Measurements from ENCODE around the gene SAMD4A. TPM values are rescaled to one million over a fixed set of nuclear protein-coding genes. Genes with fewer than 3 reads are reported as not detected.
A peak's percentile ranks its signal among the peaks of the same experiment; 100 is the strongest.

The SAMD4A gene
- total RNA-seq, 1 experiment from 2014 or later: 77.2 TPM

DNA sequence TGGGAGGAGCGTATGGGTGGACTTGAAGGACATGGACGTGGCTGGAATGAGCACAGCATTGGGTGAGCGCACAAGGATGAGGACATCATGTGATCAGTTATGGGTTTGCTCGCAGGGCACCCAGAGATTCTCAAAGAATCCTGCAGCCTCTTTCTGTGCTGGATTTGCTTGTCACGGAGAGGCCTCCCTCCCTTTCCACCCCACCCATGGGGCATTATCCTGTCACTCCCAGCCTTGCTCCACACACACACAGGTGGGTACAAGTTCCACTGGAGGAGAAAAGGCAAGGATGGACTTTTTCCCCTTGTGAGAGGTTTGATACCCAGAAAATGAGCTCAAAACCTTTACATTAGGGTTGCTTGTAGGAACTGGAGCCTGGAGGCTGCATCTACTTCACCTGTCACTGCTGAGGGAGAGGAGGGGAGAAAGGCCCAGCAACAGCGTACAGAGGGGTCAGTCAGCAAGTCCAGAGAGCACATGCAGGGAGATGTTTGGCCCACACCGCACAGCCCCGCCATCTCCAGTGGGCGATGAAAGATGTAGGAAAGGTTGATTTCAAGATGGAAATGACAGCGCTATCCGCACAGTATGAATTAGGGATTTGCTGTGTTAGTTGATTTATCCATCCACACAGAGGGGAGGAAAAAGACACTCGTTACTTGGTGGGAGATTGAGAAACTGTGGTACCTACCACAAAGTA, 223.0 kb downstream of the SAMD4A start:
- Histone ChIP-seq H3K79me2 (ENCODE audit: low read length) (peaks cover 15% of the 10 kb centered on the region), H3K27ac (ENCODE audit: low read length) (peak overlapping the region; percentile 97), H3K36me3 (ENCODE audit: insufficient read depth, low read length) (peaks cover 75% of the 10 kb centered on the region), H4K20me1 (ENCODE audit: insufficient read depth, low read depth, low read length) (no peaks in the 10 kb centered on the region), H3K27me3 (ENCODE audit: low read length) (no peaks in the 10 kb centered on the region), H3K4me3 (ENCODE audit: low read length) (no peak overlapping the region), H3K4me2 (ENCODE audit: low read depth, low read length, poor library complexity, severe bottlenecking) (no peak overlapping the region), H3K9me2 (replicated peaks; ENCODE audit: insufficient read depth, low read length) (no peaks in the 10 kb centered on the region), H3K4me1 (ENCODE audit: low read length) (peaks cover 75% of the 10 kb centered on the region), H2AFZ (ENCODE audit: low read length) (no peak overlapping the region), H3K9me3 (ENCODE audit: low read length) (peaks cover 6% of the 10 kb centered on the region), H3K9ac (ENCODE audit: low read length) (peak overlapping the region; percentile 11; the same call in 1 of the 2 replicates)
- DNase-seq: no peak

DNA sequence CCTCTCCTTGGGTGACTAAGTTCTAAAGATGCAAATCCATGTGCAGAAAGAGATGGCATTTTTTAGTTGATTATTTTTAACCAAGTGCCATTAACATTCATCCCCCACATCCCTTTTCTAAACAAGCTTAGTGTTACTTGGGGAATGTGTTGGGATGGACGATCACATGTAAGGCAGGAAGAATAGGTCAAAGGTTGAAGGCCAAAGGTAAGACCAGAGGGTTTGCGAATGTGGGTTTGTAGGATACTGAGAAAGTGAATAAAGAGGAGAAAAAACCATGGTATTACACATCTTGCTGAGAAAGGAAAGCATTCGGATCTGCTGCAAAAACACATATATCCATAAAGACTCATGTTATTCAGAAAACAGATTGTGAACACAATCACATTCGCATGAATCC, 224.1 kb downstream of the SAMD4A start:
- no peak overlapping the region for H2AFZ ChIP-seq (ENCODE audit: low read length)
- H3K4me2 ChIP-seq (ENCODE audit: low read depth, low read length, poor library complexity, severe bottlenecking): peak overlapping the region; percentile 21
- peaks cover 6% of the 10 kb centered on the region for H3K9me3 ChIP-seq (ENCODE audit: low read length)
- H3K4me1 ChIP-seq (ENCODE audit: low read length): peaks cover 64% of the 10 kb centered on the region
- no peaks in the 10 kb centered on the region for H3K9me2 ChIP-seq (replicated peaks; ENCODE audit: insufficient read depth, low read length)
- DNase-seq: no peak
- H3K4me3 ChIP-seq (ENCODE audit: low read length): no peak overlapping the region
- H3K36me3 ChIP-seq (ENCODE audit: insufficient read depth, low read length): peaks cover 82% of the 10 kb centered on the region
- H4K20me1 ChIP-seq (ENCODE audit: insufficient read depth, low read depth, low read length): no peaks in the 10 kb centered on the region
- no peaks in the 10 kb centered on the region for H3K27me3 ChIP-seq (ENCODE audit: low read length)
- peak overlapping the region; percentile 97 for H3K27ac ChIP-seq (ENCODE audit: low read length)
- no peak overlapping the region; the same call in 1 of the 2 replicates for H3K9ac ChIP-seq (ENCODE audit: low read length)
- peaks cover 15% of the 10 kb centered on the region for H3K79me2 ChIP-seq (ENCODE audit: low read length)

DNA sequence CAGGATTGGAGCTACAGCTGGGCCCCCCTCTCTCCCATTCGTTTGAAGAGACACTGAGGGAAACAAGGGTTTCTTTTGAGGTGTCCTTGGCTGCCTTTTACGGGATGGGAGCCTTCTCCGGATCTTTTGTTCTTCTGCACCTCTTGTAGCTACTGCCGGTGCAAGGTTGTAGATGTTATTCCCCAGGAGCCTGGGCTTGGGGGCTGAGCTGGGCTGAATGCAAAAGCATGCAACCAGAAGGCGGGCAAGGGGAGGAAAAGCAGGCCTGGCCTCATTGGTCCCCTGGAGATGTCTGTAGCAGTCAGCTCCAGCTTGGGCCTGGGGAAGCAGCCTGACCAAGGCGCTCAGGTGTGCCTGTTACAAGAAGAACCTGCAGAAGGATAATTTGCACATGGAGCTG, 225.4 kb downstream of the SAMD4A start:
- H3K9me2 ChIP-seq (replicated peaks; ENCODE audit: insufficient read depth, low read length): no peaks in the 10 kb centered on the region
- H3K27me3 ChIP-seq (ENCODE audit: low read length): no peaks in the 10 kb centered on the region
- no peak overlapping the region for H3K4me3 ChIP-seq (ENCODE audit: low read length)
- H4K20me1 ChIP-seq (ENCODE audit: insufficient read depth, low read depth, low read length): no peaks in the 10 kb centered on the region
- peak overlapping the region; percentile 97 for H3K27ac ChIP-seq (ENCODE audit: low read length)
- H2AFZ ChIP-seq (ENCODE audit: low read length): no peak overlapping the region
- H3K9ac ChIP-seq (ENCODE audit: low read length): no peak overlapping the region; the same call in 1 of the 2 replicates
- no peak overlapping the region for H3K4me2 ChIP-seq (ENCODE audit: low read depth, low read length, poor library complexity, severe bottlenecking)
- peaks cover 14% of the 10 kb centered on the region for H3K79me2 ChIP-seq (ENCODE audit: low read length)
- peaks cover 67% of the 10 kb centered on the region for H3K4me1 ChIP-seq (ENCODE audit: low read length)
- H3K9me3 ChIP-seq (ENCODE audit: low read length): peaks cover 6% of the 10 kb centered on the region
- no peak for DNase-seq
- peaks cover 81% of the 10 kb centered on the region for H3K36me3 ChIP-seq (ENCODE audit: insufficient read depth, low read length)

DNA sequence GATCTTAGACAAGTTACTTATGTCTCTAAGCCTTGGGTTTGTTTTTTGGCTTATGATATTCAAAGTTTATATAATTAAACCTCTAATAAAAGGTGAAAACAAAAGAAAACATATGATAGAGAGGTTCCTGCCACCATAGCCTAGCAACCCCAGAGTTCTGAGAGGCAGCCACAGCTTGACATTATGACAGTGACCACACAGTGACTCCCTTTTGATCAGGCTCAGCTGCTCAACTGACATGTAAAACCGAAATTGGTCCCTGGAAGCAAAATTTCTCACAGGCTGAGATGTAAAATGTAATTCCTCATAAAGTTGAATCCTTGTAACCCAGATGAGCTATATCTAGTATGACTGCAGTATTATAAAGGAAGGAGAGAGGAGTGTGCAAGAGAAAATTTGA, 227.2 kb downstream of the SAMD4A start:
- peaks cover 66% of the 10 kb centered on the region for H3K4me1 ChIP-seq (ENCODE audit: low read length)
- H3K79me2 ChIP-seq (ENCODE audit: low read length): no peaks in the 10 kb centered on the region
- H3K27me3 ChIP-seq (ENCODE audit: low read length): no peaks in the 10 kb centered on the region
- no peaks in the 10 kb centered on the region for H4K20me1 ChIP-seq (ENCODE audit: insufficient read depth, low read depth, low read length)
- H3K27ac ChIP-seq (ENCODE audit: low read length): peak overlapping the region; percentile 60
- no peak for DNase-seq
- H2AFZ ChIP-seq (ENCODE audit: low read length): no peak overlapping the region
- no peaks in the 10 kb centered on the region for H3K9me2 ChIP-seq (replicated peaks; ENCODE audit: insufficient read depth, low read length)
- H3K9ac ChIP-seq (ENCODE audit: low read length): no peak overlapping the region
- no peak overlapping the region for H3K4me2 ChIP-seq (ENCODE audit: low read depth, low read length, poor library complexity, severe bottlenecking)
- no peak overlapping the region for H3K4me3 ChIP-seq (ENCODE audit: low read length)
- H3K36me3 ChIP-seq (ENCODE audit: insufficient read depth, low read length): peaks cover 62% of the 10 kb centered on the region
- peaks cover 6% of the 10 kb centered on the region for H3K9me3 ChIP-seq (ENCODE audit: low read length)

DNA sequence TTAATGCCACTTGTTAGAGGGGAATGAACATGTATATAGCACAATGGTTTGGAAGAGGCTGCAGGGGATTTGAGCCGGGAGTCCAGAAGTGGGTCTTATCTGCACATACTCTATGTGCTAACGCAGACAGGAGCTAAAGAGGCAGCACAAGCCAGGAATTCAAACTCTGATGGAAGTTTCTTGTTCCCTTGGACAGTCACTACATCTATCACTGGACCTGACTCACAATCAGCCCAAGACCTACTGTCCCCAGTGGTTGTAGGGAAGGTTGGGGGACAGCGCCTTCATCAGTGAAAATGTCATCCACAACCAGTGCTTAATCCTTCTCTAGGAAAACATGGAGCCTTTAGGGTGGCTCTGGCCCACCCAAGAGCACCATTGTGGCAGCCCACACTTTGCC, 227.9 kb downstream of the SAMD4A start:
- no peak overlapping the region for H3K4me2 ChIP-seq (ENCODE audit: low read depth, low read length, poor library complexity, severe bottlenecking)
- H4K20me1 ChIP-seq (ENCODE audit: insufficient read depth, low read depth, low read length): no peaks in the 10 kb centered on the region
- no peak overlapping the region for H3K4me3 ChIP-seq (ENCODE audit: low read length)
- H3K9me2 ChIP-seq (replicated peaks; ENCODE audit: insufficient read depth, low read length): no peaks in the 10 kb centered on the region
- peaks cover 56% of the 10 kb centered on the region for H3K36me3 ChIP-seq (ENCODE audit: insufficient read depth, low read length)
- peaks cover 6% of the 10 kb centered on the region for H3K9me3 ChIP-seq (ENCODE audit: low read length)
- H3K79me2 ChIP-seq (ENCODE audit: low read length): no peaks in the 10 kb centered on the region
- no peak overlapping the region for H3K9ac ChIP-seq (ENCODE audit: low read length)
- no peak overlapping the region for H2AFZ ChIP-seq (ENCODE audit: low read length)
- no peak for DNase-seq
- no peaks in the 10 kb centered on the region for H3K27me3 ChIP-seq (ENCODE audit: low read length)
- H3K4me1 ChIP-seq (ENCODE audit: low read length): peaks cover 66% of the 10 kb centered on the region
- peak overlapping the region; percentile 60 for H3K27ac ChIP-seq (ENCODE audit: low read length)

DNA sequence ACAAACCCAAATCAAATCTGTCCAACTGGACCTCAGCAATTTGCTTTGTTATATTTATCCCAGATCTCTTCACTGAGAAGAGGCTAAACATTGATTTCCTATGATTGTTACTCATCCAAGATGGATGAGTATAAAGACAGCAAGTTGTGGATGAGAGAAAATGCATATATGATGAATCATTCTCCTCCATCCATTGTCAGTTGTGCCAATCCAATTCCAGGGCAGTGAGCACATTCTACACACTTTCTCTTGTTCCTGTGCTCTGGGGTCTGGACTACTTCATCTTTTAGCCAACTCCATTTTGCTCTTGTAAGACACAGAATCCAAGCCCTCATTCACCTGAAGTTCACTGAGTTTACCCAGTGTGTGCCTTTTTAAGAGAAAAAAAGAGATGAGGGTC, 230.0 kb downstream of the SAMD4A start:
- H3K36me3 ChIP-seq (ENCODE audit: insufficient read depth, low read length): peaks cover 34% of the 10 kb centered on the region
- H3K79me2 ChIP-seq (ENCODE audit: low read length): no peaks in the 10 kb centered on the region
- H3K27me3 ChIP-seq (ENCODE audit: low read length): no peaks in the 10 kb centered on the region
- peaks cover 6% of the 10 kb centered on the region for H3K9me3 ChIP-seq (ENCODE audit: low read length)
- peaks cover 47% of the 10 kb centered on the region for H3K4me1 ChIP-seq (ENCODE audit: low read length)
- no peak overlapping the region for H3K4me3 ChIP-seq (ENCODE audit: low read length)
- peak overlapping the region; percentile 75 for H3K27ac ChIP-seq (ENCODE audit: low read length)
- no peak overlapping the region for H2AFZ ChIP-seq (ENCODE audit: low read length)
- H4K20me1 ChIP-seq (ENCODE audit: insufficient read depth, low read depth, low read length): no peaks in the 10 kb centered on the region
- no peak overlapping the region for H3K9ac ChIP-seq (ENCODE audit: low read length)
- no peaks in the 10 kb centered on the region for H3K9me2 ChIP-seq (replicated peaks; ENCODE audit: insufficient read depth, low read length)
- no peak overlapping the region for H3K4me2 ChIP-seq (ENCODE audit: low read depth, low read length, poor library complexity, severe bottlenecking)
- DNase-seq: no peak

DNA sequence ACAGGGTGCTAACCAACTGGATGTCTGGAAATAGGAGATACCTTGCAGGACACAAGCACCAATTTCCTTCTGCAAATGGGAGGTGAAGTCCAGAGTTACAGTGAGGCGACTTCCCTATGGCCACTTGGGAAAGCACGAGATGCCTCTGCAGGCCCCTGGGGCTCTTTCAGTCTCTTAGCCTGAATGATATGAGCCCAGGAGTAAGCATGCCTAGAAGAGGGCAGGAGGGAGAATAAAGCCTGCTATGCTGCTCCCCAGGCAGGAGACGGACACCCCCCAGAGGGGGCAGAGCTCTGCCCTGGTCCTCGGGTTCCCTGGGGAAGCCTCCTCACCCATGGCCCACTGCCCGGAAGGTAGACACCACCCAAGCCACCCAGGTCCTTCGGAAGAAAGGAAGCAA, 230.6 kb downstream of the SAMD4A start:
- DNase-seq: no peak
- Histone ChIP-seq H3K4me1 (ENCODE audit: low read length) (peaks cover 47% of the 10 kb centered on the region), H3K4me2 (ENCODE audit: low read depth, low read length, poor library complexity, severe bottlenecking) (no peak overlapping the region), H3K79me2 (ENCODE audit: low read length) (no peaks in the 10 kb centered on the region), H3K9me3 (ENCODE audit: low read length) (peaks cover 6% of the 10 kb centered on the region), H3K27ac (ENCODE audit: low read length) (peak overlapping the region; percentile 75), H3K4me3 (ENCODE audit: low read length) (no peak overlapping the region), H3K9me2 (replicated peaks; ENCODE audit: insufficient read depth, low read length) (no peaks in the 10 kb centered on the region), H3K9ac (ENCODE audit: low read length) (no peak overlapping the region), H3K27me3 (ENCODE audit: low read length) (no peaks in the 10 kb centered on the region), H2AFZ (ENCODE audit: low read length) (no peak overlapping the region), H4K20me1 (ENCODE audit: insufficient read depth, low read depth, low read length) (no peaks in the 10 kb centered on the region), H3K36me3 (ENCODE audit: insufficient read depth, low read length) (peaks cover 28% of the 10 kb centered on the region)

DNA sequence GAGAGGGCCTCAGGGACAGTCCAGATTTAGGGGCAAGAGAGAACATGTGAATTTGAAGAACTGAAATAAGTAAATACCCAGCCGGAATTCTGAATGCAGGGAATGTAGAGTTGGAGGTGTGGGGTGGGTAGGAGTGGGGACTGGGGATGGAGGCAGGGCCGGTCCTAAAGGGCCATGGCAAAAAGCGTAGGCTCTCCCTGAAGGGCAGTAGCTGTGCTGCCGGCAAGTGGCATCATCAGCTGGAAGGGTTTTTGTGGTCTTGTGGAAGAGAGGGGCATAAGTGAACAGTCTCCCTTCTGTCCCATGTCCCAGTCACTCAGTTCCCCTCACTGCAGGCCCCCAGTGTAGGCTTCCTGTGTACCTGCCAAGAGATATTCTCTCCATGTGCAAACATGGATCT, 231.1 kb downstream of the SAMD4A start:
- H3K27ac ChIP-seq (ENCODE audit: low read length): peak overlapping the region; percentile 75
- no peak overlapping the region for H3K9ac ChIP-seq (ENCODE audit: low read length)

More for the DNA sequence above, 231.1 kb downstream of the SAMD4A start:
- H3K27me3 ChIP-seq (ENCODE audit: low read length): no peaks in the 10 kb centered on the region
- peaks cover 6% of the 10 kb centered on the region for H3K9me3 ChIP-seq (ENCODE audit: low read length)
- H2AFZ ChIP-seq (ENCODE audit: low read length): no peak overlapping the region
- no peaks in the 10 kb centered on the region for H3K9me2 ChIP-seq (replicated peaks; ENCODE audit: insufficient read depth, low read length)
- H4K20me1 ChIP-seq (ENCODE audit: insufficient read depth, low read depth, low read length): no peaks in the 10 kb centered on the region
- peaks cover 50% of the 10 kb centered on the region for H3K4me1 ChIP-seq (ENCODE audit: low read length)
- no peak overlapping the region for H3K4me3 ChIP-seq (ENCODE audit: low read length)
- DNase-seq: no peak
- no peaks in the 10 kb centered on the region for H3K79me2 ChIP-seq (ENCODE audit: low read length)
- no peak overlapping the region for H3K4me2 ChIP-seq (ENCODE audit: low read depth, low read length, poor library complexity, severe bottlenecking)
- peaks cover 24% of the 10 kb centered on the region for H3K36me3 ChIP-seq (ENCODE audit: insufficient read depth, low read length)

All from Karpas-422 (cell line).